GM19193 (cell line): Measurements from ENCODE around the gene TNP2.

ENCODE experiments used
- POLR2A ChIP-seq: IDR thresholded peaks from 4 replicates; pipeline ENCODE4 v1.6.1; 2011; ENCODE audit not compliant: insufficient read depth, insufficient read length; ENCODE audit errors: extremely low read depth

The TNP2 gene

DNA sequence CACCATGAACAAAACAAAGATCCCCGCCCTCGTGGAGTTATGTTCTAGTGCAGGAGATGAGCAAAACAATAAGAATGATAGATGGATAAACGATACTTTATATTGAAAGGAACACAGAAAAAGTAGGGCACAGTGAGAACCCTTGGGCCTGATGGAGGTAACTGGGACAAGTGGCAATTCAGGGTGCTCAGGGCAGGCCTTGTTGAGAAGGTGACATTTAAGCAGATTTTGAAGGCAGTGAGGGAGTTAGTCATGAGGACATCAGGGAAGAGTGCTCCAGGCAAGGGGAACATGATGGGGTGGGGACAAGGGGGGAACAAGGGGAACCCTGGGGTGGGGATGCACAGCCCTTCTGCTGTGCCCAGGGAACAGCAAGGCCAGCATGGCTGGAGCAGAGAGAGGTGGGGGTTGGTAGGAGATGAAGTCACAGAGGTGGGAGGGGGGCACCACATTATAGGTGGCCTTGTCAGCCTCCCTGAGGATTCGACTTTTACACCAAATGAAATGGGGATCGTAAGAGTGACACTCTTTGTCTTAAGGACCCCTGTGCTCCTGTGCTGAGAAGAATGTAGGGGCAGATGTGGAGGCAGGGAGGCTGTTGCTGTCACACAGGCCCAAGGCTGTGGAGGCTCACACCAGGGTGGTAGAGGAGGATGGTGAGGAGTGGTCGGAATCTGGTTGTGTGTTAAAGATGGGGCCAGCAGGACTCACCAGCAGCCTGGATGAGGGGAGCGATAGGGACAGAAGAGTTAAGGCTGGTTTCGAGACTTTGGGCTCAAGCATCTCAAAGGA lies 21.2 kb upstream of the TNP2 start:
- TF ChIP-seq POLR2A, result no peak

DNA sequence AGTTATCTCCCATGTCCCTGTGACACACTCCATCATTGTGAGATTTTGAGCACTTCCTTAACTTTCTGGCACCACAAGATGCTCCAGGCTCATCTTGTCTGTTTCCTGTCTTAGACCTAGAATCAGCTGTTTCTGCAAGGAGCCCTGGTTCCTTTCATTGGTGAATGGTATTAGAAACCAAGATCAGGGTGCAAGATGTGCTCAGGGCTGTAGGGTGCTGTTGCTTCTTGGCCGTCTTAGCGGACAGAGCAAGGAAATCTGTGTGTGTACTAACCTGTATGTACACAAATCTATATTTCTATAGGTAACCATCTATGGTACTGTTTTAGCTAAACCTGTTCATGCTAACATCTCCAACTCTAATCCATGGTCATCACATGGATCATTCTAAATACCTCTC lies 20.1 kb upstream of the TNP2 start:
- TF ChIP-seq POLR2A, result no peak

DNA sequence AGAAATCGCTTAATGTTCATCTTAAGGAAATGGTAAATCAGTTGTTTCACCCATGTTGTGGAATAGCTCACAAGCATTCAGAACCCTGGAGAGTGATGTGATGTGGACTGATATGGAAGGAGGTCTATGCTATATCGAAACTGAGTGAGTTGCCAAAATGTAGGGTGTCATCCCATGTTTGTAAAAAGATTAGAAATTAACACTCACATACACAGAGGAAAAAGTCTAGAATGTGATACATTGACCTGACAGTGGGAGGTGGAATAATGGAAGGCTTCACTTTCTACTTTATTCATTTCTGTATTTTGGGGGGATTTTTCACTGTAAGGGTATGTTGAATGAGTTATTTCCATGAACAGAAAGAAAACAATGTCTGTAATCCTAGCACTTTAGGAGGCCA lies 16.7 kb upstream of the TNP2 start:
- TF ChIP-seq POLR2A, result no peak

DNA sequence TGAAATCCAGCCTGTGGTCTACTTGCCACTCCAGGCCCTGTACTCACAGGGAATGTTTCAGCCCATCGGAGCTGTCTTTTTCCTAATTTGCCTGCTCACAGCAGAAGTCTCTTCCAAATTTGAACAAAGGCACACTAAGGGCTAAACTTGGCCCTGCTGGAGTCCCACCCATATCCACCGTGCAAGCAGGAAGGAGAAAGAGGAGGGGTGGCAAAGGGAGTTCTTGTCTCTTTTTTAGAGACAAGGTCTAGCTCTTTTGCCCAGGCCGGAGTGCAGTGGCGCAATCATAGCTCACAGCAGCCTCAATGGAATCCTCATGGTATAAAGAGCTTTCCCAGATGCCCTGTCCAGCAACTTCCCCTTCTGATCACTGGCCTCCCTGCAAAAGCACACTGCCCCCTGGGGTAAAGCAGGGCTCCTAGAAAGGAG lies 14.7 kb upstream of the TNP2 start:
- no peak for TF ChIP-seq POLR2A

DNA sequence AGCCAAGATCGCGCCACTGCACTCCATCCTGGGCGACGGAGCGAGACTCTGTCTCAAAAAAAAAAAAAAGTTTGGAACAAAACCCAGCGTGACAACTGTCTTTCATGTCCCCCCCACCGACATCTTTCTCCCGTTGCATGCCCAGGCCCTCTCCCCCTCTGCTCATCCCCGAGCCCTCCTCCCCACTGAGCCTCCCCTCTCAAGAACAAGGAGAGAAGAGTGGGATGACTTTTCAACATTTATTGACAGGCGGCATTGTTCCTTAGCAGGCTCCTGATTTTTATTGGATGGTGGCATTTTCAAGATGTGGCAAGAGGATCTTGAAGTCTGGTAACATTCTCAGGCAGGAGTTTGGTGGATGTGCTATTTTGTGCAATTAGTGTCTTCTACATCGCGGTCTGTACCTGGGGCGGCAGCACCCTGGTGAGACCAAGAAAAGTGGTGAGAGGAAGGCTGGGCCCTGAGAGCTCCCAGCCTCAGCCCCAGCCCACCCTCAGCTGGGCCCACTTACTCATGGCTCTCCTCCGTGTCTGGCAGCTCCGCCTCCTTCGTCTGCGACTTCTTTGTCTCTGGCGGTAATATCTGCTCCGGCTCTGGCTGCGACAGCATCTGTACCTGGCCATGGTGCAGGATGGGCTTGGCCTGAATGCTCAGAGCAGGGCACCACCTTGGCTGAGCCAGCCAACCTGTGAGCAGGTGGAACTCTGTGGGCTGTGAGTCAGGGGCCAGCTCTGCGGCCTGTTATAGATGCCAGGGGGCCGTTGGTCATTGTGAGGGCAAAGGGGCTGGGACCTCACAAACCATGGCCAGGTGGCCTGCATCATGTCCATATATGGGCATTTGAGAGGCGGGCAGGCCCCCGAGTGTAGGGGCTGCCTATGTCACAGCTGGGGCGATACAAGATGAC lies 11.7 kb upstream of the TNP2 start, which contains the start of gene PRM1:
Gene PRM1, minus strand, starts transcription at position 715 of the 907 bp plus-strand sequence. Its CDS starts 92 bp downstream, at position 623.
- no peak for TF ChIP-seq POLR2A

DNA sequence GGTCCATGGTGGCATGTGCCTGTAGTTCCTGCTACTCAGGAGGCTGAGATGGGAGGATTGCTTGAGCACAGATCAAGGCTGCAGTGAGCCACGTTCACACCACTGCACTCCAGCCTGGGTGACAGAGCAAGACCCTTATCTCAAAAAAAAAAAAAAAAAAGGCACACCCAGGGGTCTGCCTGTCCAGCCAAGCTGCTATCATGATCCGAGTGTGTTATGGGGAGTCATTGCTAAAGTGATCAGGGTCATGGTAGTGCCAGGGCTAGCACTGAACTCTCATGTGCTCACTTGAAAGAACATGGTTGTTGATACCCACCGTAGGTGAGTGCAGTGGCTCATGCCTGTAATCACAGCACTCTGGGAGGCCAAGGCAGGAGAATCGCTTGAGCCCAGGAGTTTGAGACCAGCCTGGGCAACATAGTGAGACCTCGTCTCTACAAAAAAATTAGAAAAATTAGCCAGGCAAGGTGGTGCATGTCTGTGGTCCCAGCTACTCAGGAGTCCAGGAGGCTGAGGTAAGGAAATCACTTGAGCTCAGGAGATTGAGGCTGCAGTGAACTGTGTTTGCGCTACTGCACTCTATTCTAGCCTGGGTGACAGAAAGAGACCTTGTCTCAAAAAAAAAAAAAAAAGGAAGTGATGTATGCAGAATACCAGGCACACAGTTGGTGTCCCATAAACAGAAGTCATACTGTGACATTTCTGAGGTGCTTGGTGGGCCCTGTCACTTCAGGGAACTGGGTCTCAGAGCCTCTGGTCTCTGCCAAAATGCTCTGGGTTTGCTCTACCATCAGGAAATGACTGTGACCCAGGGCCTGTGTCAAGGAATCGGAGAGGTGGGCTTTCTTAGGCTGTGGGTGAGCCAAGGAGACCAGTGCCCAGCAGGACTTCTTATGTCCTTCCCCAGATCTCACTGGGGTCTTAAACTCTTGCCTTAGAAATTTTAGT lies 9.8 kb upstream of the TNP2 start:
- no peak for TF ChIP-seq POLR2A

DNA sequence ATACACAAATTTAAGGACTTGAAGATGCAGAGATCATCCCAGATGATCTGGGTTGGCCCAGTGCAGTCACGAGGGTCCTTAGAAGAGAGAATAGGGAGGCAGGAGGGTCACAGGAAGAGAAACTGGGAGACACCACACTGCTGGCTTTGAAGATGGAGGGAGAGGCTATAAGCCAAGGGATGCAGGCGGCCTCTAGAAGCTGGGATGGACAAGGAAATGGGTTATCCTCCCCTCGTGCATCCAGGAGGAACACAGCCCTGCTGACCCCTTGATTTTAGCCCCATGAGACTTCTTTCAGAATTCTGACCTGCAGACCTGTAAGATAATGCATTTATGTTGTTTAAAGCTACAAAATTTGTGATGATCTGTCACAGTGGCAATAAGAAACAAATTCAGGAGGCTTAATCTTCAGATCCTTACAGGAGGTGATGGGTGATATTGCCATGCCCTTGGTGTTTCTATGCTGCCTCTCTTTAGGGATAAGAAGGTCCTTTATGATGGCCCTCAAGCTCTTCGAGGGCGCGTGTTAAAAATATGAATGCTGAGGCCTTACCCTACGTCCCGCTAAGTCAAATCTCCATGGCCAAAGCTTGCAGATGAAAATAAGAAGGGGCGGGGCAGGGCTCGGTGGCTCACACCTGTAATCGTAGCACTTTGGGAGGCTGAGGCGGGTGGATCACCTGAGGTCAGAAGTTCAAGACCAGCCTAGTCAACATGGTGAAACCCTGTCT lies 8.6 kb upstream of the TNP2 start:
- TF ChIP-seq POLR2A, result no peak

DNA sequence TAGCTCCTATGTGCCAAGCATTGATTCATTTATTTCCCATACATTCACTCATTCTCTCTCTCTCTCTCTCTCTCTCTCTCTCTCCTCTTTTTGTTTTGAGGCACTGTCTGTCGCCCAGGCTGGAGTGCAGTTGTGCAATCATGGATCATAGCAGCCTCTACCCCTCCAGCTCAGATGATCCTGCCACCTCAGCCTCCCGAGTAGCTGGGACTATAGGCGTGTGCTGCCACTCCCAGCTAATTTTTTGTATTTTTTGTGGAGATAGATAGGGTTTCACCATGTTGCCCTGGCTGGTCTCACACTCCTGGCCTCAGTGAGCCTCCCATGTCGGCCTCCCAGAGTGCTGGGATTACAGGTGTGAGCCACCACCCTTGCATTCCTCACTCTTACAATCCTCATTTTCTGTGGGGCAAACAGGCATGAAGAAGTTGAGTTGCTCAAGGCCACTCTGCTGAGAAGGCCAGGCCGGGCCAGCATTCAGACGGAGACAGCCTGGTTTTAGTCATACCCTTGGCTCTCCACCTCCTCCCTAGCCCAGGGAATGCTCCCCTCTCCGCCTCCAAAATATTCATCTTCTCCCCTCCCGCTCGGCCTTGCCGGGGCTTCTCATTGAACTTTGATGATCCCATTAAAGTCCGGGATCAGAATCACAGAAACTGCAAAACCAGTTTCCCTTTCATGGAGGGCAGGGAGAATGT lies 7.9 kb upstream of the TNP2 start:
- TF ChIP-seq POLR2A, result no peak

DNA sequence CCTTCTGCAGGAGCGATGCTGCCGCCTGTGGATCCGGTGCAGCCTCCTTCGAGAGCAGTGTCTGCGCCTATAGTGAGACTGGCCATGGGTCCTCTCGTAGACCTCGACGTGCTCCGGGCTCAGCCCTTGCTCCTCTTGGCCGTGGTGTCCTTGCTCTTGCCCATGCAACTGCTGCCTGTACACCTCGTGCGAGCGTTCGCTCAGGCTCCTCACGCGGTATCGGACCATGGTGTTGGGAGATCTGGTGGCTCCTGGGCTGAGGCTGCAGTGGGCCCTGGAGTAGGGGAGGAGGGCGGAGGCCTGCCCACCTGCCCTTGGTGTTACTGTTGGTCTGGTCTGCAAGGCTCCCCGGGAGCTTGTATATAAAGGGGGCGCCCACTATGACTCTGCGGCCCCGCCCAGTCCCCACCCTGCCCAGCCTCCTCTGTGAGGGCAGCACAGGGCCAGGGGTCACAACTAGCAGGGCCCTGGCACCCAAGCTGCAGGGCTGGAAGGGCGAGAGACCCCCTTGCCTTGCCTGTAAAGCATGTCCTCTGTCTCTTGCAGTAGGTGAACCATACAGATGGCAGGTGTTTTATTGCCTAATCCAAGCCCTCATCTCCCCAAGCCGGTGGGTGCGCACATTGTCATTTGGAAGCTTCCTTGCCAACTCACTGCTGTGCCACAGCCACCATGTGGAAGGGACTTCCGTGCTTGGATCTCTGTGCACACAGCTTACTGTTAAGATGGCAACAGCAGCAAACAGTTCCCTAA lies 7.2 kb upstream of the TNP2 start, which contains the start of gene PRM2:
Gene PRM2, minus strand, starts transcription at position 338 of the 753 bp plus-strand sequence. Its CDS starts 110 bp downstream, at position 228.
- no peak for TF ChIP-seq POLR2A

DNA sequence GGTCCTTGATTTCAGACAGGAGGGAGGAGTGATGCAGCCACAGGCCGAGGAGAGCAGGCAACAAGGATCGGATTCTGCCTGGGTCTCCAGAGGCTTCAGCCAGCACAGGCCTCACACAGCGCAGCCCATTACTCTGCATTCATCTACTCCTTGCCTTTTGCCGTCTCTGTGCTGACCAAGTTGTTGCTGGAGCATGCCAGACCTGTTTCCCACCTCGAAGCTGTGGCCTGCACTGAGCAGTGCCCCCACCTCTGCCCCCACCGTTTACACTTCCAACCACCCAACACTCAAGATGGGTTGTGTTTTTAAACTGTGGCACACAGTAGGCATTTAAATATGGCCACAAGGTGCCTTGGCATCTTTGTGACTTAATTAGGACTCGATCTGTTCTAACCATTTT lies 5.8 kb upstream of the TNP2 start:
- no peak for TF ChIP-seq POLR2A

DNA sequence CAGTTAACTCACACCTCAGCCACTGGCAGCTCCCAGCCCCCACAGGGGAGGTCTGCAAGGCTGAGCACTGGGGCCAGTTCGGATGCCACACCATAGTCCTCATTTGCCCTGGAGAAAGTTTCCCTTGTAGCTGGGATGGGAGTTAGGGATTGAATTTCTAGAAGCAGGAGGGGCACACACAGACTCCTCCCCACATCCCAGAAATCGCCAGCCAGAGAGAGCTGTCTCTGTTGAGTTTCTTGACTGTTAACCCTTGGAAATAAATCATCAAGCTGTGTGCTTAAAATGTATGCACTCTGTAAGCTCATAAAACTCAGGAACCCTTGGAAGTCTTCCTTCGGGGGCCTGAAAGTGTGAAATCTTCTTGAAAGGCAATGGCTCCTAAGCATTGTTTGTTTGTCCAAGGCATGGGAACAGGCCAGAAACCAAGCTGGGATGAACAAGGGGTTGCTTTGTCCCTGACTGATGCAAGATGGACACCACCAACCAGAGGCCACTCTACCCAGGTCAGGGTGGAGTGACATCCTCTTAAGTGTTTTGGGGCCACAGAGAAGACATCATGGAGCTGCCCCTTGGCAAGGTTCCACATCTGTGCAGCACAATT lies 4.7 kb upstream of the TNP2 start:
- TF ChIP-seq POLR2A, result no peak
